GOT3 (cell line): ENCODE measurements around the gene CACNA1E.
"Not testable (repeated sequence)": the region's sequence is repeated elsewhere in the genome, so short reads cannot be mapped to it uniquely, and the experiment has no call there.

Source experiments
- DNase-seq: peaks from one replicate; lab custom pipeline; 2025; ENCODE audit warnings: mixed read lengths; lab: John Stamatoyannopoulos, UW

Gene CACNA1E

DNA sequence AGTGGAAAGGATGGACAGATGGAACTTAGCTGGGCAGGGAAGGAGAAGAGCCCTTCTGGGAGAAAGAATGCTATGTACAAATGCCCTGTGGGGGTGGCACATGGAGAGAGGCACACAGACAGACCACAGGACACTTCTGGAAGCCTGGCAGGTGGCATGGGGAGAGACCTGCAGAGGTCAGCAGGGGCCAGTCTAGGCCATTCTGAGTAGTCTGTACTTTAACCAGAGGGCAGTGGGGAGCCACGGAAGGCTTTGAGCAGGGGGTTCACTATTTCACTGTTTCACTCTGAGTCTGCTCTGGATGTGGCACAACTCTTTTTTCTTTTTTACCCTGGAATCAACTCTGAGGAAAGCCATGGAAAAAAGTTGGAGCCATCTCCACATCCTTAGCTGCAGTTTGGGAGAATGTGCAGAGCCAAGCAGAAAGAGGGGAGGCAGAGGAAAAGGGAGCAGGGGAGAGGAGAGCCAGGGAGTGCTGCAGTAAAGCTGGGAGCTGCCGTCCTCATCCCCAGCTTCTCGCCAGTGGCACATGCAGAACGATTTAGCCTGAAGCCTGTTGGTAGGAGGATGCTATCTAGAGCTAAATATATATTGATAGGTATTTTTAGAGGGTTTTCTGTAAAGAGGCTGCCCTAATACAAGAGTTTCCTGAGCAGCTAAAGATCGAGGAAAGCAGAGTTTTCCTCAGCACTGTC, 34.0 kb downstream of the CACNA1E start:
- no peak for DNase-seq

DNA sequence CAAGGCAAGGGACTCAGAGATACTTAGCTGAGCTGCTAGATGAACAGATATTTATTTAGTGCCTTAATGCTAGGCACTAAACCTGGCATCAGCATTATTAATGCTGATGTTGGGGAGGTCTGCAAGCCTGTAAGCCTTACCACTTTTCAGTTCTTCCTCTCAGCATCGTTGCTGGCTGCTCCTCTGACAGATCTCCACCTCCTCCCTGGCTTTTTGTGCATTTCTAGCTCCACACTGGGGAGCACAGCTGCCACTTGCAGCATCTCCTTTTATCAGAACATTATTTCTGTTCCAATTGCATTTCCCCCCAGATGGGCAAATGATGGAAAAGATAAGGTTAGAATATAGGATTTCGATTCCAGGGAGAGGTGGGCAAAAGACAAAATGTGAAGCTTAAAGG, 34.8 kb downstream of the CACNA1E start:
- DNase-seq = no peak

GRCh38 chr1:181522864-181523263, 39.5 kb downstream of the CACNA1E start:
- no peak for DNase-seq

- no peak for DNase-seq
Observed at GRCh38 chr1:181525104-181525721, 41.9 kb downstream of the CACNA1E start.

GRCh38 chr1:181528241-181528640, 44.9 kb downstream of the CACNA1E start:
- DNase-seq = not testable (repeated sequence)

GRCh38 chr1:181531441-181531840, 48.1 kb downstream of the CACNA1E start:
- DNase-seq = no peak

- no peak for DNase-seq
Observed at GRCh38 chr1:181531951-181532600, 48.8 kb downstream of the CACNA1E start.

DNA sequence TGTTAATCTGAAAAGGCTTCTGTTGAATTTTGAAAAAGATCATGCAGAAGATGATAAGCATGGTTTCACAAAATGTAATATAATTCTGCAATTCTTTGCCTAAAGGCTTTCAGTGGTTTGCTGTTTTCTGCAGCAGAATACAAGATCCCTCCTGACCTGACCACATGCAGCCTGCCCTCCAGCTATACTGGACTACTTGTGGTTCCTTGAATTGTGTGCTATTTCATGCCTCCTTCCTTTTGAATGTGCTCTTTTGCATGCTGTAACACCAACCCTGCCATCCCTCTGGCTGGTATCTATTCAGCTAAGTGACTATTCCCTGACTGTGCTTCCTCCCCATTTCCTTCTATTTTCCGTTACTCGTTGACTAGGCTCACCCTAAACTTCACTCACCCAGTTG, 55.5 kb downstream of the CACNA1E start:
- DNase-seq = no peak

DNA sequence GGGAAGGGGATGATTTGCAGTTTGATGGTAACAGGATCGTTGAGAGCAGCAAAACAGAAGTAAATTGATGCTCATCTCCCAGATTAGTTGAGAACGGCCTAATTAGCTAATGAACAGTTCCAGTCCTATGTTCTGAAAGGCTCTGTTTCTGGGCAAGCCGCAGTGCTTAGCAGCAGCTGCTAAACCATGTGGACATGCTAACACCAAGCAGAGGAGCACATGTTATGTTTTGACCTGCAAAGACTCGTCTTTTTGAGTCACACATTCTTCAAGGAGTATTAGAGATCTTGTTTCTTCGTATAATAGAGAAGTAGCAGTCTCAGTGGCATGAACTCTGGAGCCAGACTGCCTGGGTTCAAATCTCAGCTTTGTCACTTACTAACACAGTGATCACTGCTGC, 58.1 kb downstream of the CACNA1E start:
- no peak for DNase-seq

- no peak for DNase-seq
Observed at GRCh38 chr1:181541947-181542346, 58.6 kb downstream of the CACNA1E start.

GRCh38 chr1:181542406-181542805, 59.1 kb downstream of the CACNA1E start:
- DNase-seq = not testable (repeated sequence)

DNA sequence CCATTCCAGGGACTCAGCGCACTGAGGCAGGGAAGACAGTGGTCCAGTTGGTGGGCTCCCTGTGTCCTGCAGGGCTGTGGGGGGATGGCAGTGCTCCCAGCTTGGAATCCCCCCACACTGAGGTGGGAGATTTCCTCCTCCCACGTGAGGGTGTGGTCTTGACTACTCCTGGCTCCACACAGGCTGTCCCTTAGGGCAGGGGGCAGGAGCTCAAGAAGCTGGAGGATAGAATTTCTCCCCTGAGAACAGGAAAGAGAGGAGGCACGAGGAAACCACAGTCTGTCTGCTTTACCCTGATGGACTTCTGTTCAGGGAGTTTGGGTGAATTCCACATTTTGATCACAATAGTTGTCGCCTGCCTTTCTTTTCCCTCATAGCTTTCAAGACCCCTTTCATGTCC, 62.1 kb downstream of the CACNA1E start:
- no peak for DNase-seq

DNA sequence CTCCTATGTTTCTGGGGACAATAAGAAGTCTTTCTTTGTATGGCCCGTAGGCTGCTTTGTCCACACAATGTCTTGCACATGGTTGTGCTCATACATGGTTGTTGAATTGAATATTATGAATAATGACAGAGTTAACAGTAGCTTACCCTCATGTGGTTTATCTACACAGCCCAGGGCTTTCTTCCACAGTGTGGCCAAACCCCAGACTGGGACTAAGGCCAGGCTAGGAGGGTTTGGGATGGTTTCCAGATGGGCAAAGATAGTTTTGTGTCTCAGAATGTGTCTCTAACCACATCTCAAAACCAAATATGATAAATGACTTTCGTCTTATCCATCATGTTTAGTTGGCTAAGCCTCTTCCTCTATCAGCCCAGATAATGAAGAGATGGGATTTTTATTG, 65.2 kb downstream of the CACNA1E start:
- no peak for DNase-seq

- no peak for DNase-seq
Observed at GRCh38 chr1:181551249-181551648, 67.9 kb downstream of the CACNA1E start.

- DNase-seq = no peak
Observed at GRCh38 chr1:181551754-181552153, 68.4 kb downstream of the CACNA1E start.

- DNase-seq = no peak
Observed at GRCh38 chr1:181554465-181554864, 71.1 kb downstream of the CACNA1E start.

DNA sequence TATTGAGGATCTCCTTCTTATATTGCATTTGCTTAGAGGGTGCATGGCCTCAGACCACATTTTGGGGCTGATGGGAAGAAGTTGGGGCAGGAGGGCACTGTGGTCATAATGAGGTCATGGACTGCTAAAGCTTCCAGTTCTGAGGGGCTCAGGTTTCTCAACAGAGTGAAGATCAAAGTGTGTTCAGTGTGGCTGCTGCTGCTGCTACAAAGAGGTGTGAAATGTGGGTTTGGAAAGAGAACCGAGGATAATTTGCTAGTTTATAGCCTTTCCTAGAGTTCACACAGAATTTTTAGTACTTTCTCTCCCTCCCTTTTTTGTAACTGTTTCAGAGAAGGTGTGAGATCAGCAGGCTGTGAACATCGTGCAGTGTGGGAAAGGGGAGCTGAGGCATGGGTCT, 73.3 kb downstream of the CACNA1E start:
- DNase-seq = no peak

DNA sequence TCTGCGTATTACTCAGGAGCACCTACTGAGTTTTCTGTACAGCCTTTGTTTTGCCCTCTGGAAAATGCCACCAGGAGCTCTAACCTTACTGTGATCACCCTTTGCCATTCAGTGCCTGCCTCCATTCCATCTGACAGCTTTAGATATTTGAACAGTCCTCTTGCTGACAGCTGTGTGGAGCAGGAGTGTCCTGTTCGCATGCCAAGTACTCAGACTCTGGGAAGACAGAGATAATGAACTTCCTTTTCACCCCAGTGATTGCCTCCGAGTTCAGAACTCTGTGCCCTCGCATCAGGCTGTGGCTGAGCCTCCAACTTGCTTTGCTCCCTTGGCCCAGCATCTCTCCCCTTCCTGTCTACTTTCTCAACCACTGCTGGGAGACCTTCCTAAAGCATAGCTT, 74.0 kb downstream of the CACNA1E start:
- no peak for DNase-seq

GRCh38 chr1:181558416-181558815, 75.1 kb downstream of the CACNA1E start:
- no peak for DNase-seq

- no peak for DNase-seq
Observed at GRCh38 chr1:181559142-181559541, 75.8 kb downstream of the CACNA1E start.

DNA sequence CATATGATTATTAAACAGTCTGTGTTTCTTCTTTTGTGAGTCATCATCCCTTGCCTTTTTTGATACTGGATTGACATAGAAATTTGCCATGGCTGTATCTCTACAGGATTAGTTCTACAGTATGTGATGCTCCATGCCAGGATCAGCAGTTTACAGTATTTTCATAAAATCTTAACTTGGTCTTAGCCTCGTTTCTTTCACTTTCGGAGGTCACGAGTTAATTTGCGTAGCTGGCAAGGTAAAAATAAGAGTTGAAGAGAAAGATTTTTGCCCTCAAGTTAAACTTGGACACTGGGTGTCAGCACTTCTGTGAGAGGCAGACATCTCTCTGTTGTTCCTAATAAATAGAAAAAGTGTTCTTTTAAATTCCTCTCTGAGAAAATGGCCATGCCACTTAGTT, 79.1 kb downstream of the CACNA1E start:
- DNase-seq = no peak

DNA sequence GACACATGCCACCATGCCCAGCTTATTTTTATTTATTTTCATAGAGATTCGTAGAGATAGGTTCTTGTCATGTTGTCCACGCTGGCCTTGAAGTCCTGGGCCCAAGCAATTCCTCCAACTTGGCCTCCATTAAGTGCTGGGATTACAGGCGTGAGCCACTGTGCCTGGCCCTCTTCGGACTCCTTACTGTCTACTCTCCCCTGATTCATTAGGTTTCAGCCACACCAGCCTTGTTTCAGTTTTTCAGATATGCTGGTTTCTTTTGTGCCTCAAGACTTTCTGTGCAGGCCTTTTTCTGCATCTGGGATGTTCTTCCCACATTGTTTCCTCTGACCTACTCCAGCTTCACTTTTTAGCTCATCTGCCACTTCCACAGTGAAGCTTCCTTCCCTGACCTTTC, 85.4 kb downstream of the CACNA1E start:
- DNase-seq = no peak

GRCh38 chr1:181577475-181577874, 94.2 kb downstream of the CACNA1E start:
- no peak for DNase-seq
